ENCODE data around the gene SGSM2.

The SGSM2 gene

GRCh38 chr17:2387086-2388019 is 50.1 kb downstream of the SGSM2 start:
- no peak for DNase-seq

- no peak for DNase-seq
Measured at GRCh38 chr17:2388020-2388682, 50.9 kb downstream of the SGSM2 start.

GRCh38 chr17:2388683-2389055 is 51.4 kb downstream of the SGSM2 start:
- DNase-seq, result no peak

GRCh38 chr17:2390199-2390836 is 53.0 kb downstream of the SGSM2 start:
- DNase-seq, result no peak

- no peak for DNase-seq
Measured at GRCh38 chr17:2391597-2392251, 54.4 kb downstream of the SGSM2 start.

- peak; percentile 98 for DNase-seq
Measured at GRCh38 chr17:2392252-2393173, 55.2 kb downstream of the SGSM2 start.

GRCh38 chr17:2393174-2393953 is 56.1 kb downstream of the SGSM2 start:
- peak; percentile 94 for DNase-seq

GRCh38 chr17:2393954-2394749 is 56.9 kb downstream of the SGSM2 start:
- DNase-seq, result no peak

- no peak for DNase-seq
Measured at GRCh38 chr17:2394775-2395201, 57.5 kb downstream of the SGSM2 start.

- no peak for DNase-seq
Measured at GRCh38 chr17:2395258-2396181, 58.2 kb downstream of the SGSM2 start.

GRCh38 chr17:2396192-2396567 is 58.9 kb downstream of the SGSM2 start:
- DNase-seq, result no peak

- peak; percentile 86 for DNase-seq
Measured at GRCh38 chr17:2396568-2397246, 59.4 kb downstream of the SGSM2 start.

GRCh38 chr17:2397247-2398171 is 60.2 kb downstream of the SGSM2 start:
- no peak for DNase-seq

GRCh38 chr17:2398182-2398581 is 60.9 kb downstream of the SGSM2 start:
- DNase-seq, result no peak

- peak; percentile 80 for DNase-seq
Measured at GRCh38 chr17:2398655-2399571, 61.6 kb downstream of the SGSM2 start.

Measured in activated CD4-positive, alpha-beta T cell treated with anti-CD3 and anti-CD28 coated beads, Interleukin-10, Interleukin-2, amounts not matched to agents 100 ng/mL and 50 ng/mL, durations not matched to agents 16 hours and 8 hours (primary cell).